NOMO-1 treated with dmso at 0.1 percent for 144 hours (cell line): ENCODE measurements around the gene SHISA6.
"Not testable (repeated sequence)": the region's sequence is repeated elsewhere in the genome, so short reads cannot be mapped to it uniquely, and the experiment has no call there.

ENCODE experiments used
- DNase-seq: peaks from one replicate; lab custom pipeline; 2025; ENCODE audit not compliant: unreplicated experiment; lab: John Stamatoyannopoulos, UW

Gene SHISA6

DNA sequence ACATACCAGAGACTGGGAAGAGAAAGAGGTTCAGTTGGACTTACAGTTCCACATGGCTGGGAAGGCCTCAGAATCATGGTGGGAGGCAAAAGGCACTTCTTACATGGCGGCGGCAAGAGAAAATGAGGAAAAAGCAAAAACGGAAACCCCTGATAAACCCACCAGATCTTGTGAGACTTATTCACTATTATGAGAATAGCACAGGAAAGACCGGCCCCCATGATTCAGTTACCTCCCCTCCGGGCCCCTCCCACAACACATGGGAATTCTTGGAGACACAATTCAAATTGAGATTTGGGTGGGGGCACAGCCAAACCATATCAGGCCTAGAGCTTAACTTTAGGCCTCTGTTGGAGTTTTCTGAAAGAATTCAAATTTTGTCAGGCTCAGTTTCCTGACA, 60.9 kb downstream of the SHISA6 start:
- not testable (repeated sequence) for DNase-seq

DNA sequence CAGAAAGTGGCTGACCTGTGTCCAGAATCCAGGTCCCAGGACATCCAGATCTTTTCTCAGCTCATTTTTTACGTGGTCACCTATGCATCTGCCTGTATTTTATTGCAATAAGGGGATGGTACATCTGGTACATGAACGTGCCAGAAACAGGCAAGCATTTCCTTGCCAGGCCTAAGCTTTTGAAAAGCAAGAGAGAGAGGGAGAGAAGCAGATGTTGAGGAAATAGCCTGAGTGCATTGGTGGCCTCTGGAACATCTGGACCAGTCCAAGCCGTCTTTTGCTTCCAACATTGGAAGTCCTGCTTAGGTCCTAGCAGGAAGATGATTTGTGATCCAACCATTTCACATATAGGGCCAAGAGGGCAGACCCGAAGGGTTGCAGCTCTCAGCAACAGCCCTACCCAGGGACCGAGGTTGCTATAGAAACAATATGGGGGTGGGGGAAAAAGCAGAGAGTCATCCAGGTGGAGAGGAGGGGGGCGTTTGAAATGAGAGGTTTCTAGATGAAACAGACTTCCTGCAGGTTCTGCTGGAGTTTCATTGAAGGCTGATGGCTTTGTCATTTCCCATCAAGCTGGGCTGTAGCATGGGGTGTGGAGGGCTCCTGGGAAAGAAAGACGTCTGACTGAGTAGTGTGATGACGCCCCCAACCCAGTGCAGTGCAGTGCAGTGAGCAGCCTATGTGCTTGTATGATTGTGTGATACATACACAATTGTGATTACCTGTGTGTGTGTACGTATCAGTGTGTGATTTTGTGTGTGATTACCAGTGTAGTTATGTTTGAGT, 61.6 kb downstream of the SHISA6 start:
- no peak for DNase-seq

DNA sequence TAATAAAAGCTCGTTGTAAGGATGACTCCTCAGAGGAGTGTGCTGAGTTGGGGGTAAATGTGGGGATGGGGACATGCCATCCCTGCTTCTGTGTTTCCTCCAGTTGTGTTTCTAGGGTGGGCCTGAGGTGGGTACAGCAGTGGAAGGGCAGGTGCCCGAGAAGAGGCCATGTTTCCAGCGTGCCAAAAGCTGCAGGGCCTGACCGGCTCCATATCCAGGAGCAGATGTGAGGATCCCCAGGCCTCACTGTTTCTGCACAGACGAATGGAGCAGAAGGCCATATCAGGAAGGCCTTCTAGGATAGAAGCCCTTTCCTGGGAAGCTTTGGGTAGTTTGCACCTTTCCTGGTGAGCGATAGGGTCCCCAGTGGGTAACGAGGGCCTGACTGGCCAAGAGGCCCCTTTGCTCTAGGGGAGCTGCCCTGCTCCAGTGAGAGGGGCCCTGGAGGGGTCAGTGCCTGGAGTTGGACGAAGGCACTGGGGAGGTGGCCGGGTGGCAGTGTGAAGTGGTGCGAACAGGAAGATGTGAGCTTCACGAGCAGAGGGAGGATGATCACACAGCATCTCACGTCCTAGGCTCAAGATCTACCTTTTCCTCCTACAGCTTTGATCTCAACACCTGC, 62.9 kb downstream of the SHISA6 start:
- DNase-seq: no peak

DNA sequence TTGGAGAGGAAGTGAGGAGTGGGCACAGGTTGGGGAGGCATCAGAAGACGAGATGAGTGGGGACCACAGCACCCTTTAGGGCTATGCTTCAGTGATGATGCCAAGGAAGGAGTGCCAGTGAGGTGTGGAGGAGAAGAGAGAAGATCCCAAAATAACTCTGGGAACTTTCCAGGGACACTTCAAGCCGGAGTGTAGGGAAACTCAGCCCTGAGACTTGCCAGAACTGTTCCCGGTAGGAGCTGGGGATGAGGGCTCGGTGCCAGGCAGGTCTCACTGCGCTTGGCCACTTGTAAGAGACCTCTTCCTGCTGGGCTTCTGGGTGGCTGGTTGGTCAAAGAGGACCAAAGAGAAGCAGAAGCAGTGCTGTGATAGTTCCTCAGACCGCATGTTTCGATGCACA, 63.6 kb downstream of the SHISA6 start:
- no peak for DNase-seq

DNA sequence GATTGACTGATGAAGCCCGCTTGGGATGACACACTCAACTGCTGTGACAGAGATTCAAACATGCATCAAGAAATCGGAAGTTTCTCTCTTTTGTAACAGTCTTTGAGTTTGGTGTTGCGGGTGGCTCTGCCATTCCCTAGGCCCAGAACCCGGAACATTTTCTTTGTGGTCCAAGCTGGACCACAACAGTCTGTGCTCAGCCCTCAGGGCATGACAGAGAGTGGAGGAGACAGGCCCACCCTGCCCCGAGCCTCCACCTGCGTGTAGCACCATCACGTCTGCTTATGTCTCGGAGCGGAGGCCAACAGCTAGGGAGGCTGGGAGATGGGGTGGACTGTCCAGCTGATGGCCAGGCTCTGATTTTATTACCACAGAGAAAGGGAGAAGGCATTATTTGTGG, 64.5 kb downstream of the SHISA6 start:
- no peak for DNase-seq

DNA sequence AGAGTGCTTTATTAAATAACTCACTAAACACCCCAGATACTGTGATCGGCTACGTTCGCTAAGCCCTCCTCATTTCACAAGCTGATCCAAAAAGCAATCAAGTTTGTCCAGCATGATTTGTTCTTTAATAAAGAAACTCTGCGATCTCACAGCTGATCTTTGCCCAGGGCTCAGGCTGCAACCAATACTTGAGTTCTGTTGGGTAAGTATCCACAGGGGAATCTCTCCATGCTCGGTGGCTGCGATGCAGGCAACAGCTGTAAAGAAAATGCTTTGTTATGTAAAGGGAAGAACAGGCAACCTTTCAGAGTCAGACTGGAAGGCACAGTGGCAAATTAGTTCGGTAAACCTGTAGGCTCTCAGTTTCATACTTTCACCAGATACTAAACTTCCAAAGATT, 67.5 kb downstream of the SHISA6 start:
- no peak for DNase-seq

DNA sequence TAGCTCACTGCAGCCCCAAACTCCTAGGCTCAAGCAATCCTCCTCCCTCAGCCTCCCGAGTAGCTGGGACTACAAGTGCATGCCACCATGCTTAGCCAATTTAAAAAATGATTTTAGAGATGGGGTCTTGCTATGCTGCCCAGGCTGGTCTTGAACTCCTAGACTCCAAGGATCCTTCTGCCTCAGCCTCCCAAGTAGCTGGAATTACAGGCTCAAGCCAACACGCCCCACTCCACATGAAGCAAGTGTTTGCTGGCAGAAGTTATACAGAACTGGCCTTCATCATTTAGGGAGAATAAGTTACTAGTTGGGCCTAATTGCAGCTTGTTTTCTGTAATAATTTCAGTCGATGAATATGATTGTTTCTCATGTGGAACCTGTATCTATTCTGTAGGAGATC, 68.0 kb downstream of the SHISA6 start:
- no peak for DNase-seq

DNA sequence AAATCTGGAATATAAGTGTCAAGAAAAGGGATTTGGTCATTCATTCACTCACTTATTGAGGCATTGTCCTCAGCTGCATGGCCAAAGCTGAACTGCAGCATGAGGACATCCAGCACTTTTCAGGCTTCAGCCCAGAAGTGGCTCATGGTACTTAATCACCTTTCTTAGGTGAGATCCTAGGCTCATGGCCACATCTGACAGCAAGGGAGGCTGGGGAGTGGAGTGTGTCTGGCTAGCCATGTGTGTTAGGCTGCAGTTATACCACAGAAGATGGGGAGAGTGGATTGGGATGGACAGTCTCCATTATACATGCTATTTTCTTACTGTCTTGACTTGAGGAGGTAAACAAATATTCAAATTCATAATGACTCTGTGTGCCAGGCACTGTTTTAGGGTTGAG, 68.8 kb downstream of the SHISA6 start:
- no peak for DNase-seq

DNA sequence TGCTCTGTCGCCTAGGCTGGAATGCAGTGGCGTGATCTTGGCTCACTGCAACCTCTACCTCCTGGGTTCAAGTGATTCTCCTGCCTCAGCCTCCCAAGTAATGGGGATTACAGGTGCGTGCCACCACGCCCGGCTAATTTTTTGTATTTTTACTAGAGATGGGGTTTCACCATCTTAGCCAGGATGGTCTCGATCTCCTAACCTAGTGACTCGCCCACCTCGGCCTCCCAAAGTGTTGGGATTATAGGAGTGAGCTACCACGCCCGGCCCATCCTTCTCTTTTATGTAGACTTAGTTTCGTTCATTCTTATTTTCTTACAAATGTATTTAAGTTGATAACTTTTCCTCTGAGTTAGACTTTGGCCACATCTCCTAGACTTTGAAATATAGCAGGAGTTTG, 75.4 kb downstream of the SHISA6 start:
- not testable (repeated sequence) for DNase-seq

DNA sequence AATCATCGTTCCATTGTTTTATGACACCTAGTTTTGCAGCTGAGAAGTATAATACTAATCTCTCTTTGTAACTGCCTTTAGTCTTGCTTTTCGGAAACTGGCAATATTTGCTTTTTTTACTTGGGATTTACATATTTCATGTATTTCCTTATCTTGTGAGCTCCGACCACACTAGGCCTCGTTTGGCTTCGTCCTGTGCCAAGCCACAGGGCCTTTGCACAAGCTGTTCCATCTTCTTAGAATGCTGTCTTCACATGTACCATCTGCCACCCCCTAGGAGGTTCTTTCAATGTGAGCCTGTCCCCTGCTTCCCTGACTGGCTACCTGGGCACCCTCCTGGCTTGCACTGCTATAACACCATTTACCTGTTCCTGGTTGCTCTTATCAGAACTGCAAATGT, 77.2 kb downstream of the SHISA6 start:
- no peak for DNase-seq

DNA sequence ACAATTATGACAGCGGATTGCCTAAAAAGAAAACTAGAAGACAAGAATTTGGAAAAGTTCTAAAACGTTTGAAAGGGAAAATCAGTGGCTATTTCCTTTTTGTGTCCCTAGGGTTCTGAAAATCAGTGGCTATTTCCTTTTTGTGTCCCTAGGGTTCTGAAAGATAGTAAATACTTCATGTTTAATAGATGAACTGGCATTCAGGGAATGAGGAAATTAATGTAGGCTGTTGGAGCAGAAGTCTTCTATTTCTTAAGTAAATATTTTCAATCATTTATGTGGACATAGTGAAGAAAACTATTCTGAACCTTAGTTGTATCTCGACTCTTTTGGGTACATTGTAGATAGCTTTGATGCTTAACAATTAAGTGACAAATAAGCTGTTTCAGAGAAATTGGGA, 78.9 kb downstream of the SHISA6 start:
- DNase-seq: no peak

DNA sequence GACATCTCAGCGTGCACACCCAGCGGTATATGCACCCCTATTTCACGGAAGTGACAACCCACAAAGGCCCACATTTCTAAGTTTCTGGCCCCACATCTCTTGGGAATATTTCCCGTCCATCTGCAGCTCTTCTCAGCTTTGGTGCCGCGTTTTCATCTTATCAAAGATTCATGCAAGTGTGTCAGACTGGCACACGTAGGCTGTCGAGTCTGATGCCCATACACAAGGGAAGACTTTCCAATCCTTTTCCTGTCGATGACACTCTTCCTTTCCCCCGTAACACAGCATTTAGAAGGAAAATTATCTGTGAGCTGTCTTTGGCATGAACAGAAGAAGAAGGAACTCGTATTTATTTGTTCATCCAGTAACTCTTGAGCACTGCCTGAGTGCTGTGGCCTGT, 83.0 kb downstream of the SHISA6 start:
- no peak for DNase-seq

DNA sequence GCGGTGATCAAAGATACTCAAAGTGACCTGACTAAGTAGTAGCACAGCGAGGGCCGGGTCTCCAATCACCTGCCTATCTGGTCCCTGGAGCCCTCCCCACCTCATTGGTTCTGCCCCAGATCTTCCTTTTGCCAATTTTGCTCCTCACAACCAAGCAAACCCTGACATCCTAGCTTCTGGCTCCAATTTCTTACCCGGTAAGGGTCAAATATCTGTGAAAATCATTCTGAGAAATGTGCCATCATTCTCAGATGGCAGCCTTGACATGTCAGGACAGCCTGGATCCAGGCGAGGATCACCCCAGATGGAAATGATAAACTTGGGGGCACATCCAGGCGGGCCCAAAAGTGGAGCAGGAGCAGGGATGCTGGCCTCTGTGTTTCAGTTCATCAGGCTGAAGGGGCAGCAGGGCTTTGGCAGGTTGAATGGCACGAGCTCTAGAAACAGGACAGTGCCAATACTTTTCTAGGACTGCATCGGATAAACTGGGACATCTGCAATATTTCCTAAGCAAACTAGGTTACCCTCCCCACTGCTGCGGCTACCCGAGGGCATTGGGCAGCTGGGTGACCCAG, 83.9 kb downstream of the SHISA6 start:
- DNase-seq: no peak

DNA sequence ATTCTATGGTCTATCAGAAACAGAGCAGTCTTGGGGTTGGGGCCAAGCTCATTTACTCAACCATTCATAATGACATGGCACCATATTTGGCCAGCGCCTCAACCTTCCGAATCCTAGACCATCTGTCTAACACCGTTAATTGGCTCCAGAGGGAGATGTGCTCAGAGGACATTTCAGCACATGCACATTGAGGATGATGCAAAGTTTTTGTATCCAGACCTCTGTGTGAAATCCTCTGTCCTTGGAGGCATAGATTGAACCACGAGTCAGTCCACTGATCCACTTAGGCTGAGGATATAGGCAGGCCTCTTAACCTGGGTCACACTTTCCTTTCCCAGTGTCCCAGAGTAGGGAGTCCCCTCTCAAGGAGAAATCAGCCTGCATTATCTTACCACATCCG, 85.5 kb downstream of the SHISA6 start:
- DNase-seq: no peak

DNA sequence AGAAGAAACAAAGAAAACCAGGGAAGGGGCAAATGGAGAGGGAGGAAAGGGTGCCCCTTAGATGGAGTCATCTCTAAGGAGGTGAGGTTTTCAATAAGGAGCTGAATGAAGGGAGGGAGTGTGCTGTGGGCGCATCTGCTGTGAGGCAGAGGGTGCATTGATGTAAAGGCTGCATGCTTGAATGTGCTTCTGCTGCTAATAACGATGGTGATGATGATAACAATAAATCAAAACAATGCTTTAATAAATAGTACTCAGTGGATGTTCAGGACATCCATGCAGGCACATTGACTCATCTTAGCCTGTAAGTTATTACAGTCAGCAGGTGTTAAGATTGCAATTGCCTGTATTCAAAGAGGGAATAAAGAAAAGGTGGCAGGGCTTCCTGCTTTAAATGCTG, 87.8 kb downstream of the SHISA6 start:
- DNase-seq: no peak

DNA sequence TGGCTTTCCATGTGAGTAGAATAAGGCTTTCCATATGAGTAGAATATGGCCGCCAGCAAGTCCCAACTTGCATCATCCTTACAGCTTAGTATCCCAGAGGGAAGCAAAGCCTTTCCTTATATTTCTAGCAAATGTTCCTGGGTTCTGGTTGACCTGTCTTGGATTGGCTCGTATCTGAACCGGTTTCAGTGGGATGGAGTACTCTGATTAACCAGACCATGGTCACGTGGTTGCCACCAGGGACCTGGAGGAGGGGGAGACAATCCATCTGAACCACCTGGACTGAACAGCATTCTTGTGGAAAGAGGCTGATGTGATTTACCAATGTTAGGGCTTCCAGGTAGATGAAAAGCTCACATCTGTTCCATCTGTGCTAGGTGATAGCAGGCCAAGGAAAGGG, 89.0 kb downstream of the SHISA6 start:
- no peak for DNase-seq

DNA sequence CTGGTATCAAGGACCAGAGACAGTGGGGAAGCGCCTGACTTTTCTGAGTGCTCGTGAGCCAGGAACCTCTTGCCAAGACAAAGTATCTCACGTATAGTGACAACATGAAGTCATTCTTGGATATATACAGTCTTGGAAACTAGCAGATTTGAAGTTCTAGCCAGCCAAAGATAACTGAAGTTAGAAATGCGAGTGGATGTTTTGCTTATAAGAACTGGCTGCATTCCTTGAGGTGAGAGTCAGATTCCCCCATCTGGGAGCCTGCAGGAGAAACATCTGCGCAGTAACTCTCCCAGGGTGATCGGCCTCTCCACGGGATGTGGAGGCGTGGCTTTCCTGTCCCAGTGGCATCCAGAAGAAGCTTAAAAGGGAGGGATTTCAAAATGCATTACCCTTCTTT, 89.8 kb downstream of the SHISA6 start:
- DNase-seq: no peak

DNA sequence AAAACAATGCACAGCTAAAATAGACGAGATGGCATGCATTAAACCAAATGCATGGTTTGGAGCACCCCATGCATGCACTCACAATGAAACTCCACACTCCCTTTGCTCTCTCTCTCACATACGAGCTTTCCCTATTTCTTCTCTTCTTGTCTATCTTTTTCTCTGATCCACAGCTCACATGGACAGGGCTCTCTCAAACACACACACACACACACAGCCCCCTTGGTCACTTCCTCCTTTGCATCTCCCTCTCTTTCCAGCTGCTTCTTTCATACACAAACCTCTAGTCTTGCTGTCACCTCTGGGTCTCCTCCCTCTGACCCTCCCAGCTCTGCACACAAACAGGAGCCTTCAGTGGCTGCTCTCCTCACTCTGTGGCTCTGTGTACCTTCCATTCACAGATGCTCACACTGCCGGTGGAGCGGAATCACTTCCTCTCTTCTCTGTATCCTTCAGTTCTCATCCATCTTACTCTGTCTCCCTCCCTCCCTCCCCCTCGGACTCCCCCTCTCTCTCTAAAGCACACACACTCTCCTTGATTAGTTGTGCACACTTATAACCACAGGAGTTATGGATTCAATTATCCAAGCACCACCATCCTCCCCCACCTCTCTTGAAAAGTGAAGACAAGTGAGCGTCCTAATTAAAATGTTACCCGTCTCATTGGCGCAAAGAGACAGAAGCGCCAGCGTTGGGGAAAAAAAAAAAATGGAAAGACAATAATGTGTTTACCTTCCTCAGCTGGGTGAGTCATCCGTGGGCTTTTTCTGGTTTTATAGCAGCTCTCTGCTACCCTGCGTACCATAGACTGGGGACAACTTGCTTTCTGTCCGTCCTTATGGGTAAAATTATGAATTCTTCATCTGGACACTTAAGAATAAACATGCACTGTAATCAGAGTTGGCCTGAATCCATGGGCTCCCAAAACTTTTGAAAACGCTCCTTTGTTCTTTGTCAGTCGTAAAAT, 90.8 kb downstream of the SHISA6 start:
- no peak for DNase-seq

DNA sequence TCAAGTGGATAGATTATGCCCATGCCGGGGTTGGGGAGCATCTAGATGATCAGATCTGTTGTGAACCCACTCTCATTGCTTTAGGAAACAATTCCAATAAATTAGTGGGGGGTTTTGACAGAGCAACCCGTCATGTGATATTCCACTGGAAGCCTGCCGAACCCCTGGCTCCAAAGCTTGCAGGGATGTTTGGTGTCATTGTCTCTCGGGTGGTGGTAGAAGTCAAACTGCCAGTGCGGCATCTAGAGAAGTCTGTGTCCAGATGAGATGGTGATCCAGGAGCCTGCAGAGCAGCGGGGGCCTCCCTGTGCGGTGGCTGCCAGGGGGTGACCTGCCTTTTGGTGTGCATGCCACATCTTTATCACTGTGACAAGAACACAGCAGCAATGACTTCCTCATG, 91.7 kb downstream of the SHISA6 start:
- DNase-seq: no peak

DNA sequence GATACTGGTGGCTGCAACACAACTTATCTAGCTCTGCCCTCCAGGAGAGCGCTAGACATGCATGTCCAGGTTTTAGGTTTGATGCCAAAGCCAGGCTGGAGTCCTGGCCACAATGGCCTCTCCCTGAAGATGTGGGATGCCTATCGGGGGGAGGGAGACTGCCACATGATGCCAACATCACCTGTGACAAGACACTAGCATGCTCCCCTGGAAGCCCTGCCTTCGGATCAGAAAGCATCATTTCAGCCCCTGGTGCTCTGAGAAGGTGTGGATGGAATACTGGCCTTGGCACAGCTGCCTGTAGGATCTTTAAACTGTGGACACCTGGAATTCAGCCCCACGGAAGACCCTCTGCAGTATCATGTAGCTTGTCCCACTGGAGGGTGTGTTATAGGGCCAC, 93.5 kb downstream of the SHISA6 start:
- DNase-seq: no peak

DNA sequence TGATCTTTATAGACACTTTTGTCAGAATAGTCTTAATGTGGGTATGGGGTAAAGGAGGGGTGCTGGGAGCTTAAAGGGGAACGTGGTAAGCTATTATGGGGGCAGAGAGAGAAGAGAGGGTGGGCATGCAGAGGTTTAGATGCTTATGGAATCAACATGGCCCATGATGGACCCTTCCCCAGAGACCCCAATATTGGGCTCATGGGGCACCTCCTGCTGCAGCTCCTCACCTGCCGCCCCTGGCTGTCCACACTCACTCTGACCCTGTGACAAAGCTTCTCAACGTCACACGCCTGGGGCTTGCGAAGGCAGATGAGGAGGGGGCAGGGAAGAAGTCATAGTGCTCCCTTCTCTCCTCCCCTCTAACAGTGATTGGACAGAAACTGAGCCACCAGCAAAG, 95.3 kb downstream of the SHISA6 start:
- no peak for DNase-seq
